GOT3 (cell line): Measurements from ENCODE around the gene KRTAP5-8.
"Not testable (repeated sequence)": the region's sequence is repeated elsewhere in the genome, so short reads cannot be mapped to it uniquely, and the experiment has no call there.

Experiments
- DNase-seq: peaks from one replicate; lab custom pipeline; 2025; ENCODE audit warnings: mixed read lengths; lab: John Stamatoyannopoulos, UW

KRTAP5-8 gene

DNA sequence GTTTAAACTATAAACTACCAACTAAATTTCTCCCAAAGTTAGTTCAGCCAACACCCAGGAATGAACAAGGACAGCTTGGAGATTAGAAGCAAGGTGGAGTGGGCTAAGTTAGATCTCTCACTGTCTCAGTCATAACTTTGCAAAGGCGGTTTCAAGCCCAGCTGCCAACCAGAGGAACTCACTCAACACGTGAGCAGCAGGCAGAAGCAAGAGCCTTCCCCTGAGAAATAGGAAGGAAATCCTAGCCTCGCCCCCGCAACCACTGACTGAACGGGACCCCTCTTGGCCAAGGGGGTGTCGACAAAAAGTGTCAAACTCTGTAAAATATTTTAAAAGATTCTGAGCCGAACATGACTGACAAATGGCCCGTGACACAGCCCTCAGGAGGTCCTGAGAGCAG lies 6.0 kb downstream of the KRTAP5-8 start:
- DNase-seq = no peak

DNA sequence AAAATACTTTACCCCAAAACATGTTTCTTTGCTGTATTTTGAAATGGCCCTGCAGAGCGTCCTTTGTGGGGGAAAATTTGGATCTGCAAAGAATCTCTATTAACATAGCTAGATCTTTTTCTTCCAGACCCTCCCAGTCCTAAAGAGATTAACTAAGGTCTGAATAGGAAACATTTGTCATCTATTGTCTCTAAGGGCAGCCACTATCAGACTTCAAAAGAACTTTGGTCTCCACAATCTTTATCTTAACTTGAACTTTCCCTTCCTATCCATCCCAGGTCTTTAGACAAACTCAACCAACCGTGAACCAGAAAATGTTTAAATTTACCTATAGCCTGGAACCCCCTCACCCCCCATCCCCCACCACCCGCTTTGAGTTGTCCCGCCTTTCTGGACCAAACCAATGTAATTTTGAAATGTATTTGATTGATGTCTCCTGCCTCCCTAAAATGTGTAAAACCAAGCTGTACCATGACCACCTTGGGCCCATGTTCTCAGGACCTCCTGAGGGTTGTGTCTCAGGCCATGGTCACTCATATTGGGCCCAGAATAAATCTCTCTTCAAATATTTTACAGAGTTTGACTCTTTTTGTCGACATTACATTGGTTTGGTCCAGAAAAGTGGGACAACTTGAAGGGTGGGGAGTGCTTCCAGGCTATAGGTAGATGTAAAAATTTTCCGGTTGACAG lies 6.8 kb downstream of the KRTAP5-8 start:
- no peak for DNase-seq

- DNase-seq = no peak
These were observed 7.7 kb downstream of the KRTAP5-8 start for GRCh38 chr11:71545405-71545966.

DNA sequence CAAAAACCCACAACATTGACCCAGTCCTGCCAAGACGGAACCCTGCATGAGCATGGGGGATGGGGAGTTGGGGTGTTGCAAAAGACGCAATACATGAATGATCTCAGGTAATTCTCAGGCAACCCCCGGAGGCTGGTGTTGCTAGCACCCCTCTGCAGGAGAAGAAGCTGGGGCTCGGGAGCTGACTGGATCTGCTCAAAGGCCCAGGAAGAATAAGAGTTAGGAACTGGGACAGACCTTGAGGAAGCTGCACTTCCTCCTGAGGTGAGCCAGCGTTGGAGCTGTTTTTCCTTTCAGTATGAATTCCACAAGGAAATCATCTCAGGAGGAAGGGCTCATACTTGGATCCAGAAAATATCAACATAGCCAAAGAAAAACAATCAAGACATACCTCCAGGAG lies 10.3 kb downstream of the KRTAP5-8 start, which contains the start of gene KRTAP5-9:
KRTAP5-9 (plus strand) TSS at position 301 of the 400 bp plus-strand sequence. CDS start 238 bp downstream, outside the sequence.
- DNase-seq = no peak

DNA sequence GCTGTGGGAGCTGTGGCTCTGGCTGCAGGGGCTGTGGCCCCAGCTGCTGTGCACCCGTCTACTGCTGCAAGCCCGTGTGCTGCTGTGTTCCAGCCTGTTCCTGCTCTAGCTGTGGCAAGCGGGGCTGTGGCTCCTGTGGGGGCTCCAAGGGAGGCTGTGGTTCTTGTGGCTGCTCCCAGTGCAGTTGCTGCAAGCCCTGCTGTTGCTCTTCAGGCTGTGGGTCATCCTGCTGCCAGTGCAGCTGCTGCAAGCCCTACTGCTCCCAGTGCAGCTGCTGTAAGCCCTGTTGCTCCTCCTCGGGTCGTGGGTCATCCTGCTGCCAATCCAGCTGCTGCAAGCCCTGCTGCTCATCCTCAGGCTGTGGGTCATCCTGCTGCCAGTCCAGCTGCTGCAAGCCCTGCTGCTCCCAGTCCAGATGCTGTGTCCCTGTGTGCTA lies 10.9 kb downstream of the KRTAP5-8 start:
- no peak for DNase-seq

DNA sequence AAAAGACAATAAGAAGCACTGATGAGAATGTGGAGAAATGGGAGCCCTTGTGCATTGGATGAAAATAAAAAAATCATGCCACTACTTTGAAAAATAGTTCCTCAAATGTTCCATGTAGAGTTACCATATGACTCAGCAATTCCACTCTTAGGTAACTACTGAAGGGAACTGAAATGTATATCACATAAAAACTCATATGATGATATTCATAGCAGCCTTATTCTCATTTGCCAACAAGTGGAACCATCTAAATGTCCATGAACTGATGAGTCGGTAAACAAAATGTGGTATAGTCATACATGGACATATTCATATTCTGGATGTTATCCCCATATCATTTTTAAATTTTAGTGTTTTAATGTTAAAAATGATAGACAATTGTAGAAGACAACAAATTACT lies 13.9 kb downstream of the KRTAP5-8 start:
- no peak for DNase-seq

GRCh38 chr11:71554996-71555395 lies 17.2 kb downstream of the KRTAP5-8 start:
- DNase-seq = no peak

GRCh38 chr11:71555508-71555907 lies 17.7 kb downstream of the KRTAP5-8 start:
- DNase-seq = no peak

DNA sequence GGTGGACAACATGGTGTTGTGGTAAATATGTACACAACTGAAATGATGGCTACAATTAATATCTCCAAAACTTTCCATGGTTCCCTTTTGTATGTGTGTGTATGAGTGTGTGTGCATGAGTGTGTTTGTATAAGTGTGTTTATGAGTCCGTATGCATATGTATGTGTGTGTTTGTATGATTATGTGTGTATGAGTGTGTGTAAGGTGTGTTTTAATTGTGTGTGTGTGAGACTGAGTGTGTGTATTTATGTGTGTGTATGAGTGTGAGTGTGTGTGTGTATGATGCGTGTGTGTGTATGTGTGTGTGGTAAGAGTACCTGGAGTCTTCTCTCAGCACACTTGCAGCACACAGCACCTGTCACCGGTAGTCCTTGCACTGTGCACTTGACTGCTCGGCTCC lies 18.2 kb downstream of the KRTAP5-8 start:
- DNase-seq = no peak

- DNase-seq = no peak
These were observed 19.4 kb downstream of the KRTAP5-8 start for GRCh38 chr11:71557257-71557656.

- DNase-seq = no peak
These were observed 21.2 kb downstream of the KRTAP5-8 start for GRCh38 chr11:71558996-71559395.

DNA sequence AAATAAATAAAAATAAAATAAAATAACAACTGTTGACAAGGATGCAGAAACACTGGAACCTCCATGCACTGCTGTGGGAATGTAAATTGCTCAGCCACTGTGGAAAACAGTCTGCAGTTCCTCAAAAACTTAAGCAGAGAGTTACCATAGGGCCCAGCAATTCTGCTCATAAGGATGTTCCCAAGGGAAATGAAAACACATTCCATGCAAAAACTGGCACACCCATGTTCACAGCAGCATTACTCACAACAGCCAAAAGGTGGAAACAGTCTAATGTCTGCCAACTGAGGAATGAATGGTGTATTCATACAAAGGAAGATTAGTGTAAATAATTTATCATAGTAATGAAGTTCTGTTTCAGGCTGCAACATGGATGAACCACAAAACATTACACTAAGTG lies 24.3 kb downstream of the KRTAP5-8 start:
- DNase-seq = no peak

DNA sequence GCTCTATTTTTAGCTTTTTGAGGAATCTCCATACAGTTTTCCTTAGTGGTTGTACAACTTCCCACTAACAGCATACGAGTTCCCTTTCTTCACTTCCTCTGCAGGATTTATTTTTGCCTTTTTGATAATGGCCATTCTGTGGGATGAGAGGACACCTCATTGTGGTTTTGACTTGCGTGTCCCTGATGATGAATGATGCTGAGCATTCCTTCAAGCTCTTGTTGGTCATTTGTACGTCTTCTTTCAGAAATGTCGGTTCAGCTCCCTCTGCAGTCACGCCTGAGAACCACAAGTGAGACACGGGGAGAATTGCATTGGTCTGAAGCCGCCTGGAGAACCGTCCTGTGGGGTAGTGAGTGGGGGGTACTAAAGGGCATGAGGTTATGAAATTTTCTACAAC lies 25.6 kb downstream of the KRTAP5-8 start:
- DNase-seq = no peak

DNA sequence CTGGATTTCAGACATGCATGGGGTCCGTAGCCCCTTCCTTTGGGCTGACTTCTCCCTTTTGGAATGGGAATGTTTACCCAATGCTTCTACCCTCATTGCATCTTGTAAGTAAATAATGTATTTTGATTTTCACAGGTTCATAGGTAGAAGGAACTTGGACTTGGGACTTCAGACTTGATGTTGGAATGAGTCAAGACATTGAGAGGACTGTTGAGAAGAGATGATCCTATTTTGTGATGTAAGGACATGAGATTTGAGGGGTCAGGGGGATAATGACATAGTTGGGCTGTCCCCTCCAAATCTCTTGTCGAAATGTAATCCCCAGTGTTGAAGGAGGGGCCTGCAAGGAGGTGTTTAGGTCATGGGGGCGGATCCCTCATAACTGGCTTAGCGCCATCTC lies 26.6 kb downstream of the KRTAP5-8 start:
- DNase-seq = no peak

GRCh38 chr11:71565263-71565662 lies 27.4 kb downstream of the KRTAP5-8 start, which contains the start of gene KRTAP5-10:
Gene KRTAP5-10 (plus strand): TSS chr11:71565563. CDS start chr11:71565588, 25 bp downstream.
- DNase-seq = no peak

GRCh38 chr11:71566081-71566620 lies 28.3 kb downstream of the KRTAP5-8 start:
- DNase-seq = no peak

GRCh38 chr11:71566626-71567599 lies 29.1 kb downstream of the KRTAP5-8 start:
- DNase-seq = not testable (repeated sequence)

DNA sequence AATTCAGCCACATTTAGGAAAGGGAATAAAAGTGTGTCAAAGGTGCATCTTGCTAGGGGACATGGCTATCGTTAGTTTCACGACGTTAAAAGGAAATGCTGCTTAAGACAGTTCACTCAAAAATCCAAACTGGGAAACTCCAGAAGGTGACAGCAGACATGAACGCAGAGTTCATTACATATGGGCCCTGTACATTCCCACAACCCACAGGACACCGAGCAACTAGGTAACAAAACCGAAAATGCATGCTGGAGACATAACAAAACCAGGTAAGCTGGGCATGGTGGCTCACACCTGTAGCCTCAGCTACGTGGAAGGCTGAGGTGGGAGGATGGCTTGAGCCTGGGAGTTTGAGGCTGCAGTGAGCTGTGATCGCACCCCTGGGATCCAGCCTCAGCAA lies 29.8 kb downstream of the KRTAP5-8 start:
- DNase-seq = not testable (repeated sequence)

DNA sequence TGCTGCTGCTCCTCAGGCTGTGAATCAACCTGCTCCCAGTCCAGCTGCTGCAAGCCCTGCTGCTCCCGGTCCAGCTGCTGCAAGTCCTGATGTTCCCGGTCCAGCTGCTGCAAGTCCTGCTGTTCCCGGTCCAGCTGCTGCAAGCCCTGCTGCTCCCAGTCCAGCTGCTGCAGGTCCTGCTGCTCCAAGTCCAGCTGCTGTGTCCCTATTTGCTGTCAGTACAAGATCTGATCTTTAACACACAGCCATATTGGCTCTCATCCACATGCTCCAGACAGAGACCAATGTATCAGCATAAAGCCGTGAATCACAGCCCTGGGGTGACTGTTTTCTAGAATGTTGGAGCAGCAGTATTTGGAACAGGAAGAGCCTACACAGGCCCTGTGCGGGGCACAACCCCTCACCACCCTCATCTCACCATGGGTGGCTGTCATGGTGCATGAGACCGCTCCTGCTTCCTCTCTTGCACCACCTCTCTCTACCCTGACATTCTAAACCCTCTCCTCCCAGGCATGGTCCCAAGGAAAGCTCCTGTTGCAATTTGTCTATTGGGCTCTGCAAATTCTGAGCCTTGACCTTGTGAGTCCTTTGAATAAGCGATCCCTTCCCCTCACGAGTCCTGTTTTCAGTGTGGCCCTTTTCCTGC lies 31.0 kb downstream of the KRTAP5-8 start:
- no peak for DNase-seq

GRCh38 chr11:71571101-71571850 lies 33.5 kb downstream of the KRTAP5-8 start:
- DNase-seq = not testable (repeated sequence)

- DNase-seq = no peak
These were observed 35.0 kb downstream of the KRTAP5-8 start for GRCh38 chr11:71572811-71573210.
